ENCODE results near the gene CGNL1.
A peak's percentile ranks its signal among the peaks of the same experiment; 100 is the strongest.

The CGNL1 gene

DNA sequence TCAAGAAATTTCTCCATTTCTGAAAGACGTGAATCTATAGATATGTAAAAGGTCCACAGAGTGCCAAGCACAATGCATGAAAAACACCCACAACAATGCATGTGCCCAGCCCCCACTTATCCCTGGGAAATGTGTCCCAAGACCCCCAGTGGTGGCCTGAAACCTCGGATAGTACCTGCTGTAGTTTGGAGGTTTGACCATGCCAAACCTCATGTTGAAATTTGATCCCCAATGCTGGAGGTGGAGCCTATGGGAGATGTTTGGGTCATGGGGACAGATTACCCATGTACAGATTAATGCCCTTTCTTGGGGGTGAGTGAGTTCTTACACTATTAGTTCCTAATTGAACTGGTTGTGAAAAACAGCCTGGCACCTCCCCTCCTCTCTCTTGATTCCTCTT is 194.0 kb downstream of the CGNL1 start:
- 88% methylated on average over 1 of the region's 2 CpGs for WGBS (ENCODE audit: insufficient coverage)
- Histone ChIP-seq H3K4me3 (ENCODE audit: control insufficient read depth in 1 of 7, extremely low read depth in 1 of 7, insufficient read depth in 4 of 7, low read depth in 2 of 7, low read length in 6 of 7) (no peak overlapping the region), H3K36me3 (ENCODE audit: control insufficient read depth in 4 of 4, insufficient read depth in 4 of 4, low read length in 3 of 4) (no peaks in the 10 kb centered on the region), H3K9me3 (ENCODE audit: control extremely low read depth in 1 of 5, control insufficient read depth in 4 of 5, insufficient read depth in 2 of 5, low read depth in 1 of 5, low read length in 4 of 5) (no peaks in the 10 kb centered on the region), H3K27me3 (replicated peaks in 2 of 5; ENCODE audit: control insufficient read depth in 4 of 5, insufficient read depth in 5 of 5, low read length in 4 of 5) (no peaks in the 10 kb centered on the region), H3K27ac (ENCODE audit: insufficient read depth in 1 of 2, low read depth in 1 of 2, low read length in 2 of 2, poor library complexity in 1 of 2, severe bottlenecking in 2 of 2) (no peak overlapping the region), H3K4me1 (ENCODE audit: control extremely low read depth in 1 of 4, control insufficient read depth in 4 of 4, insufficient read depth in 4 of 4, low read length in 3 of 4) (peaks cover 2 to 5% (median 4%) of the 10 kb centered on the region in 4 experiments)
- ChIA-PET CTCF (no interaction called here), POLR2A (no interaction called here)
- DNase-seq = no peak

DNA sequence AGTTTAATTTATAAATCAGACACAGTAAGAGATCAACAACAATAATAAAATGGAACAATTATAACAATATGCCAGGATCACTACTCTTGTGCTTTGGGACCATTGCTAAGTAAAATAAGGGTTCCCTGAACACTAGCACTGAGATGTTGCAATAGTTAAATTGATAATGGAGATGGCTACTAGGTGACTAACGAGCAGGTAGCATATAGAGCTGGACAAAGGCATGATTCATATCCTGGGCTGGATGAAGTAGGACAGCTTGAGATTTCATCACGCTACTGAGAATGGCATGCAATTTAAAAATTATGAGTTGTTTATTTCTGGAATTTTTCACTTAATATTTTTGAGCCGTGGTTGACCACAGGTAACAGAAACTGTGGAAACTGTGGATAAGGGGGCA is 194.7 kb downstream of the CGNL1 start:
- Histone ChIP-seq H3K36me3 (ENCODE audit: control insufficient read depth in 4 of 4, insufficient read depth in 4 of 4, low read length in 3 of 4) (no peaks in the 10 kb centered on the region), H3K4me3 (ENCODE audit: control insufficient read depth in 1 of 7, extremely low read depth in 1 of 7, insufficient read depth in 4 of 7, low read depth in 2 of 7, low read length in 6 of 7) (no peak overlapping the region), H3K4me1 (ENCODE audit: control extremely low read depth in 1 of 4, control insufficient read depth in 4 of 4, insufficient read depth in 4 of 4, low read length in 3 of 4) (no peaks in the 10 kb centered on the region), H3K27ac (ENCODE audit: insufficient read depth in 1 of 2, low read depth in 1 of 2, low read length in 2 of 2, poor library complexity in 1 of 2, severe bottlenecking in 2 of 2) (no peak overlapping the region), H3K27me3 (replicated peaks in 2 of 5; ENCODE audit: control insufficient read depth in 4 of 5, insufficient read depth in 5 of 5, low read length in 4 of 5) (no peaks in the 10 kb centered on the region), H3K9me3 (ENCODE audit: control extremely low read depth in 1 of 5, control insufficient read depth in 4 of 5, insufficient read depth in 2 of 5, low read depth in 1 of 5, low read length in 4 of 5) (no peaks in the 10 kb centered on the region)
- 81% methylated on average over 3 of the region's 3 CpGs for WGBS (ENCODE audit: insufficient coverage)
- POLR2A ChIA-PET = no interaction called here
- DNase-seq = no peak
- CTCF ChIA-PET = no interaction called here

- no peak for DNase-seq
- ChIA-PET CTCF (interaction anchor here (0.8 to 1.3 kb wide), 3 partner anchors 10 to 15 kb away, joined by 3 to 4 read pairs (median 3); no protein-coding TSS in a partner anchor), POLR2A (no interaction called here)
- no peak overlapping the region for H3K4me3 ChIP-seq (ENCODE audit: control insufficient read depth in 1 of 7, extremely low read depth in 1 of 7, insufficient read depth in 4 of 7, low read depth in 2 of 7, low read length in 6 of 7)
- H3K27me3 ChIP-seq (replicated peaks in 2 of 5; ENCODE audit: control insufficient read depth in 4 of 5, insufficient read depth in 5 of 5, low read length in 4 of 5) = no peaks in the 10 kb centered on the region
- H3K36me3 ChIP-seq (ENCODE audit: control insufficient read depth in 4 of 4, insufficient read depth in 4 of 4, low read length in 3 of 4) = no peaks in the 10 kb centered on the region
- no peaks in the 10 kb centered on the region for H3K9me3 ChIP-seq (ENCODE audit: control extremely low read depth in 1 of 5, control insufficient read depth in 4 of 5, insufficient read depth in 2 of 5, low read depth in 1 of 5, low read length in 4 of 5)
- no peaks in the 10 kb centered on the region for H3K4me1 ChIP-seq (ENCODE audit: control extremely low read depth in 1 of 4, control insufficient read depth in 4 of 4, insufficient read depth in 4 of 4, low read length in 3 of 4)
- no peak overlapping the region for H3K27ac ChIP-seq (ENCODE audit: insufficient read depth in 1 of 2, low read depth in 1 of 2, low read length in 2 of 2, poor library complexity in 1 of 2, severe bottlenecking in 2 of 2)
- 97% methylated on average over 4 of the region's 7 CpGs for WGBS (ENCODE audit: insufficient coverage)
Observed at GRCh38 chr15:57571725-57572124, 195.4 kb downstream of the CGNL1 start.

- H3K36me3 ChIP-seq (ENCODE audit: control insufficient read depth in 4 of 4, insufficient read depth in 4 of 4, low read length in 3 of 4) = no peaks in the 10 kb centered on the region
- no peak for DNase-seq
- CTCF ChIA-PET = interaction anchor here (0.8 to 1.3 kb wide), 3 partner anchors 11 to 14 kb away, joined by 3 to 4 read pairs (median 3); no protein-coding TSS in a partner anchor
- H3K27me3 ChIP-seq (replicated peaks in 2 of 5; ENCODE audit: control insufficient read depth in 4 of 5, insufficient read depth in 5 of 5, low read length in 4 of 5) = no peaks in the 10 kb centered on the region
- H3K4me1 ChIP-seq (ENCODE audit: control extremely low read depth in 1 of 4, control insufficient read depth in 4 of 4, insufficient read depth in 4 of 4, low read length in 3 of 4) = no peaks in the 10 kb centered on the region
- H3K9me3 ChIP-seq (ENCODE audit: control extremely low read depth in 1 of 5, control insufficient read depth in 4 of 5, insufficient read depth in 2 of 5, low read depth in 1 of 5, low read length in 4 of 5) = no peaks in the 10 kb centered on the region
- POLR2A ChIA-PET = no interaction called here
- H3K27ac ChIP-seq (ENCODE audit: insufficient read depth in 1 of 2, low read depth in 1 of 2, low read length in 2 of 2, poor library complexity in 1 of 2, severe bottlenecking in 2 of 2) = no peak overlapping the region
- no peak overlapping the region for H3K4me3 ChIP-seq (ENCODE audit: control insufficient read depth in 1 of 7, extremely low read depth in 1 of 7, insufficient read depth in 4 of 7, low read depth in 2 of 7, low read length in 6 of 7)
- WGBS (ENCODE audit: insufficient coverage) = 100% methylated on average over 3 of the region's 3 CpGs
Observed at GRCh38 chr15:57572468-57572867, 196.2 kb downstream of the CGNL1 start.

GRCh38 chr15:57573151-57573550 is 196.8 kb downstream of the CGNL1 start:
- no peak overlapping the region for H3K4me3 ChIP-seq (ENCODE audit: control insufficient read depth in 1 of 7, extremely low read depth in 1 of 7, insufficient read depth in 4 of 7, low read depth in 2 of 7, low read length in 6 of 7)
- 100% methylated on average over 2 of the region's 4 CpGs for WGBS (ENCODE audit: insufficient coverage)

DNA sequence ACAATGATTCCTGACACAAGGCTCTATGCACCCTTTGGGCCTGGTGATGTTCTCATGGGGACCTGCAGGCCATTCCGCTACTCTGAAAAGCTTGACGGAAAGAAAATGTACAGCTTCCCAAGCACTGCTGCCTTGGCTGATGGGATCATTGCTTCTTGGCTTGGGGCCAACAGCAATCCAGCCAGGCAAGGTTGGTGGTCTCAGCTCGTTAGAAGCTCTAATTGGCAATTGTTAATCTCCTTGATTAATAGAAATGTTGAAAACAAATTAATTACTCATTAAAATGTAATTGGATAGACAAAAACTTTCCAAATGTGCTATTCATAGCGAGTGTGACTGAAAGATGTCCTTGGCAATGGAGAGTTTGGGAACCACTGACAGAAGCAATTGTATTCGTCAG is 199.1 kb downstream of the CGNL1 start:
- 100% methylated on average over 4 of the region's 5 CpGs for WGBS (ENCODE audit: insufficient coverage)
- Histone ChIP-seq H3K4me1 (ENCODE audit: control extremely low read depth in 1 of 4, control insufficient read depth in 4 of 4, insufficient read depth in 4 of 4, low read length in 3 of 4) (peaks cover 0 to 11% (median 2%) of the 10 kb centered on the region in 4 experiments), H3K36me3 (ENCODE audit: control insufficient read depth in 4 of 4, insufficient read depth in 4 of 4, low read length in 3 of 4) (no peaks in the 10 kb centered on the region), H3K9me3 (ENCODE audit: control extremely low read depth in 1 of 5, control insufficient read depth in 4 of 5, insufficient read depth in 2 of 5, low read depth in 1 of 5, low read length in 4 of 5) (no peaks in the 10 kb centered on the region), H3K4me3 (ENCODE audit: control insufficient read depth in 1 of 7, extremely low read depth in 1 of 7, insufficient read depth in 4 of 7, low read depth in 2 of 7, low read length in 6 of 7) (no peak overlapping the region), H3K27me3 (replicated peaks in 2 of 5; ENCODE audit: control insufficient read depth in 4 of 5, insufficient read depth in 5 of 5, low read length in 4 of 5) (no peaks in the 10 kb centered on the region), H3K27ac (ENCODE audit: insufficient read depth in 1 of 2, low read depth in 1 of 2, low read length in 2 of 2, poor library complexity in 1 of 2, severe bottlenecking in 2 of 2) (no peak overlapping the region)
- ChIA-PET POLR2A (no interaction called here), CTCF (interaction anchor here (0.8 to 2.4 kb wide), 3 partner anchors 10 to 15 kb away, joined by 4 to 10 read pairs (median 4); no protein-coding TSS in a partner anchor)
- no peak for DNase-seq

More at GRCh38 chr15:57573151-57573550, 196.8 kb downstream of the CGNL1 start:
- no peaks in the 10 kb centered on the region for H3K36me3 ChIP-seq (ENCODE audit: control insufficient read depth in 4 of 4, insufficient read depth in 4 of 4, low read length in 3 of 4)
- ChIA-PET POLR2A (no interaction called here), CTCF (interaction anchor here (1.0 to 2.4 kb wide), 2 partner anchors 13 to 18 kb away, joined by 3 to 10 read pairs; no protein-coding TSS in a partner anchor)
- H3K27ac ChIP-seq (ENCODE audit: insufficient read depth in 1 of 2, low read depth in 1 of 2, low read length in 2 of 2, poor library complexity in 1 of 2, severe bottlenecking in 2 of 2) = no peak overlapping the region
- H3K27me3 ChIP-seq (replicated peaks in 2 of 5; ENCODE audit: control insufficient read depth in 4 of 5, insufficient read depth in 5 of 5, low read length in 4 of 5) = no peaks in the 10 kb centered on the region
- no peaks in the 10 kb centered on the region for H3K4me1 ChIP-seq (ENCODE audit: control extremely low read depth in 1 of 4, control insufficient read depth in 4 of 4, insufficient read depth in 4 of 4, low read length in 3 of 4)
- H3K9me3 ChIP-seq (ENCODE audit: control extremely low read depth in 1 of 5, control insufficient read depth in 4 of 5, insufficient read depth in 2 of 5, low read depth in 1 of 5, low read length in 4 of 5) = no peaks in the 10 kb centered on the region
- DNase-seq = no peak

GRCh38 chr15:57578288-57578900 is 202.1 kb downstream of the CGNL1 start:
- ChIA-PET CTCF (no interaction called here), POLR2A (no interaction called here)
- Histone ChIP-seq H3K36me3 (ENCODE audit: control insufficient read depth in 4 of 4, insufficient read depth in 4 of 4, low read length in 3 of 4) (no peaks in the 10 kb centered on the region), H3K9me3 (ENCODE audit: control extremely low read depth in 1 of 5, control insufficient read depth in 4 of 5, insufficient read depth in 2 of 5, low read depth in 1 of 5, low read length in 4 of 5) (peaks cover 0 to 11% (median 6%) of the 10 kb centered on the region in 5 experiments), H3K27ac (ENCODE audit: insufficient read depth in 1 of 2, low read depth in 1 of 2, low read length in 2 of 2, poor library complexity in 1 of 2, severe bottlenecking in 2 of 2) (no peak overlapping the region), H3K27me3 (replicated peaks in 2 of 5; ENCODE audit: control insufficient read depth in 4 of 5, insufficient read depth in 5 of 5, low read length in 4 of 5) (no peaks in the 10 kb centered on the region), H3K4me1 (ENCODE audit: control extremely low read depth in 1 of 4, control insufficient read depth in 4 of 4, insufficient read depth in 4 of 4, low read length in 3 of 4) (peaks cover 0 to 11% (median 2%) of the 10 kb centered on the region in 4 experiments), H3K4me3 (ENCODE audit: control insufficient read depth in 1 of 7, extremely low read depth in 1 of 7, insufficient read depth in 4 of 7, low read depth in 2 of 7, low read length in 6 of 7) (no peak overlapping the region)
- WGBS (ENCODE audit: insufficient coverage) = 28% methylated on average over 2 of the region's 6 CpGs
- peak in 2 of 3 donors; percentile 42 to 54 for DNase-seq

Measured in common myeloid progenitor, CD34-positive (primary cell).